Measurements from ENCODE around the gene MAML1. TPM values are rescaled to one million over a fixed set of nuclear protein-coding genes. Genes with fewer than 3 reads are reported as not detected.

Gene MAML1
- total and polyA plus RNA-seq, 10 of the 15 experiments (the other 5 are each of a cell fraction or from before 2014, with no cell fraction given), result 0.42 to 23.9 (median 7.3) TPM

- TF ChIP-seq, protein P1, sequence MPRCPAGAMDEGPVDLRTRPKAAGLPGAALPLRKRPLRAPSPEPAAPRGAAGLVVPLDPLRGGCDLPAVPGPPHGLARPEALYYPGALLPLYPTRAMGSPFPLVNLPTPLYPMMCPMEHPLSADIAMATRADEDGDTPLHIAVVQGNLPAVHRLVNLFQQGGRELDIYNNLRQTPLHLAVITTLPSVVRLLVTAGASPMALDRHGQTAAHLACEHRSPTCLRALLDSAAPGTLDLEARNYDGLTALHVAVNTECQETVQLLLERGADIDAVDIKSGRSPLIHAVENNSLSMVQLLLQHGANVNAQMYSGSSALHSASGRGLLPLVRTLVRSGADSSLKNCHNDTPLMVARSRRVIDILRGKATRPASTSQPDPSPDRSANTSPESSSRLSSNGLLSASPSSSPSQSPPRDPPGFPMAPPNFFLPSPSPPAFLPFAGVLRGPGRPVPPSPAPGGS (IDR thresholded peaks at IDR 0.05; ENCODE audit: borderline replicate concordance, insufficient read depth, low read depth, low read length, poor library complexity, severe bottlenecking), result peak; percentile 42
- no peak for TF ChIP-seq SMARCA5 (IDR thresholded peaks at IDR 0.05)
- TF ChIP-seq BHLHE40 (IDR thresholded peaks at IDR 0.05; ENCODE audit: borderline replicate concordance in 1 of 2, low read depth in 2 of 2, low read length in 1 of 2), result peak; percentile 6 to 27; a peak in 1 of 4 replicates
- TF ChIP-seq ASH2L (IDR thresholded peaks at IDR 0.05; ENCODE audit: borderline replicate concordance, low read depth), result 0 out of 2 replicates have a peak, but pooled peaks have one; percentile 31
- TF ChIP-seq SIN3A (IDR thresholded peaks at IDR 0.05; ENCODE audit: low read depth, low read length), result 0 out of 2 replicates have a peak, but pooled peaks have one; percentile 41
- no peak for TF ChIP-seq CEBPB (IDR thresholded peaks at IDR 0.05; ENCODE audit: borderline replicate concordance in 1 of 2, low read depth in 2 of 2, low read length in 2 of 2)
- peak; percentile 60; the same call in 1 of the 2 replicates for TF ChIP-seq MXI1 (IDR thresholded peaks at IDR 0.05; ENCODE audit: low read depth, low read length)
- TF ChIP-seq CREB1 (IDR thresholded peaks at IDR 0.05; ENCODE audit: low read depth), result peak; percentile 94
- TF ChIP-seq YY1 (IDR thresholded peaks at IDR 0.05; ENCODE audit: low read depth, low read length), result peak; percentile 96
- peak; percentile 93; the same call in 1 of the 2 replicates for TF ChIP-seq PML (IDR thresholded peaks at IDR 0.05; ENCODE audit: low read length)
- TF ChIP-seq, protein P2, sequence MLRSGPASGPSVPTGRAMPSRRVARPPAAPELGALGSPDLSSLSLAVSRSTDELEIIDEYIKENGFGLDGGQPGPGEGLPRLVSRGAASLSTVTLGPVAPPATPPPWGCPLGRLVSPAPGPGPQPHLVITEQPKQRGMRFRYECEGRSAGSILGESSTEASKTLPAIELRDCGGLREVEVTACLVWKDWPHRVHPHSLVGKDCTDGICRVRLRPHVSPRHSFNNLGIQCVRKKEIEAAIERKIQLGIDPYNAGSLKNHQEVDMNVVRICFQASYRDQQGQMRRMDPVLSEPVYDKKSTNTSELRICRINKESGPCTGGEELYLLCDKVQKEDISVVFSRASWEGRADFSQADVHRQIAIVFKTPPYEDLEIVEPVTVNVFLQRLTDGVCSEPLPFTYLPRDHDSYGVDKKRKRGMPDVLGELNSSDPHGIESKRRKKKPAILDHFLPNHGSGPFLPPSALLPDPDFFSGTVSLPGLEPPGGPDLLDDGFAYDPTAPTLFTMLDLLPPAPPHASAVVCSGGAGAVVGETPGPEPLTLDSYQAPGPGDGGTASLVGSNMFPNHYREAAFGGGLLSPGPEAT (IDR thresholded peaks at IDR 0.05; ENCODE audit: low read depth), result peak; percentile 79; the same call in 1 of the 2 replicates
- TF ChIP-seq HCFC1 (IDR thresholded peaks at IDR 0.05; ENCODE audit: low read length), result peak; percentile 33
- TF ChIP-seq, protein P3, sequence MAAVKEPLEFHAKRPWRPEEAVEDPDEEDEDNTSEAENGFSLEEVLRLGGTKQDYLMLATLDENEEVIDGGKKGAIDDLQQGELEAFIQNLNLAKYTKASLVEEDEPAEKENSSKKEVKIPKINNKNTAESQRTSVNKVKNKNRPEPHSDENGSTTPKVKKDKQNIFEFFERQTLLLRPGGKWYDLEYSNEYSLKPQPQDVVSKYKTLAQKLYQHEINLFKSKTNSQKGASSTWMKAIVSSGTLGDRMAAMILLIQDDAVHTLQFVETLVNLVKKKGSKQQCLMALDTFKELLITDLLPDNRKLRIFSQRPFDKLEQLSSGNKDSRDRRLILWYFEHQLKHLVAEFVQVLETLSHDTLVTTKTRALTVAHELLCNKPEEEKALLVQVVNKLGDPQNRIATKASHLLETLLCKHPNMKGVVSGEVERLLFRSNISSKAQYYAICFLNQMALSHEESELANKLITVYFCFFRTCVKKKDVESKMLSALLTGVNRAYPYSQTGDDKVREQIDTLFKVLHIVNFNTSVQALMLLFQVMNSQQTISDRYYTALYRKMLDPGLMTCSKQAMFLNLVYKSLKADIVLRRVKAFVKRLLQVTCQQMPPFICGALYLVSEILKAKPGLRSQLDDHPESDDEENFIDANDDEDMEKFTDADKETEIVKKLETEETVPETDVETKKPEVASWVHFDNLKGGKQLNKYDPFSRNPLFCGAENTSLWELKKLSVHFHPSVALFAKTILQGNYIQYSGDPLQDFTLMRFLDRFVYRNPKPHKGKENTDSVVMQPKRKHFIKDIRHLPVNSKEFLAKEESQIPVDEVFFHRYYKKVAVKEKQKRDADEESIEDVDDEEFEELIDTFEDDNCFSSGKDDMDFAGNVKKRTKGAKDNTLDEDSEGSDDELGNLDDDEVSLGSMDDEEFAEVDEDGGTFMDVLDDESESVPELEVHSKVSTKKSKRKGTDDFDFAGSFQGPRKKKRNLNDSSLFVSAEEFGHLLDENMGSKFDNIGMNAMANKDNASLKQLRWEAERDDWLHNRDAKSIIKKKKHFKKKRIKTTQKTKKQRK (IDR thresholded peaks at IDR 0.05; ENCODE audit: low read depth, low read length), result no peak; the same call in 1 of the 2 replicates
- TF ChIP-seq EZH2 (IDR thresholded peaks at IDR 0.05; ENCODE audit: borderline replicate concordance, control insufficient read depth, low read depth, low read length), result no peak
- no peak for TF ChIP-seq POU2F2 (IDR thresholded peaks at IDR 0.05; ENCODE audit: borderline replicate concordance, low read depth, low read length)
- TF ChIP-seq YBX1 (IDR thresholded peaks at IDR 0.05), result no peak
- no peak for TF ChIP-seq MYC (IDR thresholded peaks at IDR 0.05; ENCODE audit: insufficient read depth, insufficient read length, insufficient replicate concordance, low read length, severe bottlenecking)
- TF ChIP-seq FOXM1 (IDR thresholded peaks at IDR 0.05; ENCODE audit: low read depth, low read length), result peak; percentile 8; the same call in 1 of the 2 replicates
- no peak; the same call in 1 of the 2 replicates for TF ChIP-seq SPI1 (IDR thresholded peaks at IDR 0.05; ENCODE audit: borderline replicate concordance, insufficient read depth, low read depth, low read length)
- no peak for TF ChIP-seq CTCF (IDR thresholded peaks at IDR 0.05 in 2 of 3, conservative IDR thresholded peaks at IDR 0.05 in 1 of 3; ENCODE audit: control insufficient read depth in 2 of 3, extremely low read depth in 1 of 3, insufficient read depth in 1 of 3, low read depth in 3 of 3, low read length in 3 of 3)
Observed at GRCh38 chr5:179732412-179732917, at the start of gene MAML1 (continued).
